Lung (tissue), 12 donors: ENCODE data around the gene C8G. TPM values are rescaled to one million over a fixed set of nuclear protein-coding genes. Genes with fewer than 3 reads are reported as not detected.

Source experiments
- ATAC-seq: fragments of 200-7000 bp; cut with Tn5 transposase; one replicate; pipeline ENCODE4 v1.9.1; 2020; ENCODE audit warnings: moderate number of reproducible peaks; ENCODE audit not compliant: insufficient read depth, low FRiP score
- DNase-seq, 3 donors: peaks; one replicate each; pipeline ENCODE4 v3.0.0-alpha.2; 2013 to 2017
- H3K27ac ChIP-seq, 2 donors: one replicate each; pipeline ENCODE4 v1.5.1; 2013; ENCODE audit warnings: mild to moderate bottlenecking in 2 of 2, moderate library complexity in 2 of 2, control low read depth in 1 of 2, inconsistent platforms in 1 of 2, low read depth in 1 of 2, low read length in 1 of 2
- H3K27me3 ChIP-seq, 3 donors: one replicate each; pipeline ENCODE4 v1.5.1; 2013; ENCODE audit warnings: low read length in 2 of 3; ENCODE audit not compliant: control insufficient read depth in 3 of 3, insufficient read depth in 3 of 3
- H3K36me3 ChIP-seq, 4 donors: one replicate each; pipeline ENCODE4 v1.5.1; 2013; ENCODE audit warnings: low read length in 4 of 4, mild to moderate bottlenecking in 1 of 4, moderate library complexity in 1 of 4; ENCODE audit not compliant: control insufficient read depth in 4 of 4, insufficient read depth in 4 of 4
- H3K4me1 ChIP-seq, 5 donors: one replicate each; pipeline ENCODE4 v1.5.1; 2013; ENCODE audit warnings: low read length in 5 of 5, mild to moderate bottlenecking in 2 of 5, moderate library complexity in 1 of 5; ENCODE audit not compliant: control insufficient read depth in 5 of 5, insufficient read depth in 5 of 5
- H3K4me3 ChIP-seq: one replicate; pipeline ENCODE4 v1.5.1; 2013; ENCODE audit warnings: mild to moderate bottlenecking, control low read depth, moderate library complexity
- H3K9ac ChIP-seq, 2 donors: one replicate each; pipeline ENCODE4 v1.5.1; 2013; ENCODE audit warnings: low read length in 2 of 2, control low read depth in 1 of 2; ENCODE audit not compliant: insufficient read depth in 1 of 2
- H3K9me3 ChIP-seq, 4 donors: one replicate each; pipeline ENCODE4 v1.5.1; 2013; ENCODE audit warnings: low read length in 3 of 4, mild to moderate bottlenecking in 1 of 4, moderate library complexity in 1 of 4; ENCODE audit not compliant: control insufficient read depth in 4 of 4, insufficient read depth in 3 of 4
- CTCF ChIP-seq: IDR thresholded peaks from 2 replicates; pipeline ENCODE4 v1.5.1; 2012; ENCODE audit warnings: mild to moderate bottlenecking; ENCODE audit errors: control extremely low read depth, extremely low read depth
- WGBS, 2 donors: extraction: QIAGEN DNeasy Blood & Tissue Kit; methylation state at CpG; one replicate each; pipeline ENCODE4 v1.1.7; 2013; 5-methylcytosine and 5-hydroxymethylcytosine counted together
- polyA plus RNA-seq, 2 donors: library from polyadenylated mRNA; stranded (reverse); fragments of 200-250 nt; gene quantifications; one replicate each; pipeline ENCODE4 v1.2.1, GENCODE V29; 2013
- total RNA-seq, 2 donors: library from RNA; depleted of rRNA in 1 of 2; stranded (reverse); fragments of >200 nt in 1 of 2; gene quantifications; one replicate each; pipeline ENCODE4 v1.2.1, GENCODE V29; 2014 to 2021
- donor health status: control.
- donor health status: control.
- donor health status: Bipolar disorder and iron deficiency.
- donor health status: healthy.
- donor health status: DM: yes; HTN: yes; CAD: no.

C8G gene
- total and polyA plus RNA-seq, 4 donors = 0.90 to 2.1 (median 1.4) TPM; not detected in 1

GRCh38 chr9:136961279-136962065 is 16.4 kb downstream of the C8G start:
- no peak overlapping the region for H3K9ac ChIP-seq
- ATAC-seq (no peak), DNase-seq (no peak)
- H3K9me3 ChIP-seq = no peaks in the 10 kb centered on the region
- WGBS, 2 donors = 83 to 86% methylated on average over 23 of the region's 23 CpGs
- no peak overlapping the region for H3K27ac ChIP-seq
- no peaks in the 10 kb centered on the region for H3K36me3 ChIP-seq
- no peaks in the 10 kb centered on the region for H3K27me3 ChIP-seq
- H3K4me3 ChIP-seq = no peak overlapping the region
- TF ChIP-seq CTCF = no peak
- H3K4me1 ChIP-seq = peaks cover 0 to 8% (median 3%) of the 10 kb centered on the region in 5 donors

GRCh38 chr9:136962163-136962562 is 17.1 kb downstream of the C8G start:
- Histone ChIP-seq H3K27ac (no peak overlapping the region), H3K4me1 (peaks cover 0 to 8% (median 3%) of the 10 kb centered on the region in 5 donors), H3K27me3 (no peaks in the 10 kb centered on the region), H3K4me3 (no peak overlapping the region), H3K9me3 (no peaks in the 10 kb centered on the region), H3K9ac (no peak overlapping the region), H3K36me3 (no peaks in the 10 kb centered on the region)
- TF ChIP-seq CTCF = no peak
- 92 to 95% methylated on average over 9 of the region's 9 CpGs for WGBS, 2 donors
- ATAC-seq (no peak), DNase-seq (no peak)

- Histone ChIP-seq H3K4me1 (peaks cover 0 to 8% (median 3%) of the 10 kb centered on the region in 5 donors), H3K9me3 (no peaks in the 10 kb centered on the region), H3K36me3 (no peaks in the 10 kb centered on the region), H3K9ac (no peak overlapping the region), H3K27me3 (no peaks in the 10 kb centered on the region), H3K27ac (no peak overlapping the region), H3K4me3 (no peak overlapping the region)
- 90 to 95% methylated on average over 11 of the region's 11 CpGs for WGBS, 2 donors
- no peak for TF ChIP-seq CTCF
- no peak for DNase-seq
- ATAC-seq = no peak
These were observed 17.7 kb downstream of the C8G start for GRCh38 chr9:136962701-136963248.
